GM12878 (cell line): Measurements from ENCODE around the gene SSBP2. TPM values are rescaled to one million over a fixed set of nuclear protein-coding genes. Genes with fewer than 3 reads are reported as not detected.

Experiments used
- ATAC-seq: fragments of 200-7000 bp; cut with Tn5 transposase; 3 replicates; pipeline ENCODE4 v1.9.1; 2020; ENCODE audit warnings: mild to moderate bottlenecking, moderate library complexity
- BruUV-seq: library from RNA; stranded (reverse); fragments of 400-500 nt; replicated peaks from 2 replicates; lab custom pipeline; 2021; lab: Mats Ljungman, UMichigan
- CTCF ChIA-PET: fragments of 300-600 bp; sonication (Branson Sonifier 250); formaldehyde crosslinking; extraction: SDS; loops from one replicate; lab custom pipeline; 2021; ENCODE audit warnings: inconsistent platforms; lab: Yijun Ruan, JAX
- POLR2A ChIA-PET: fragments of 350-600 bp; formaldehyde crosslinking; extraction: SDS; loops from one replicate; lab custom pipeline; 2021; ENCODE audit warnings: inconsistent platforms; lab: Charles Lee
- RAD21 ChIA-PET: fragments of 300-600 bp; sonication (Branson Sonifier 250); formaldehyde crosslinking; loops from one replicate; lab custom pipeline; 2023; ENCODE audit warnings: antibody characterized with exemption; ENCODE audit not compliant: unreplicated experiment; lab: Charles Lee
- SMC1A ChIA-PET: fragments of 300-600 bp; sonication (Branson Sonifier 250); formaldehyde crosslinking; loops from one replicate; lab custom pipeline; 2023; ENCODE audit not compliant: unreplicated experiment, uncharacterized antibody; lab: Charles Lee
- DNase-seq: peaks from one replicate; pipeline ENCODE4 v3.0.0-alpha.2; 2011; ENCODE audit warnings: low read depth, low spot score
- FAIRE-seq: peaks from 3 replicates; lab custom pipeline; 2011; peaks lifted over from hg19 to GRCh38; lab: Jason Lieb, UNC
- H2AFZ ChIP-seq: 2 replicates; pipeline ENCODE4 v1.6.0; 2011; ENCODE audit warnings: low read depth, low read length, control low read depth; ENCODE audit not compliant: control insufficient read depth
- H3K27ac ChIP-seq: 2 replicates; pipeline ENCODE4 v1.5.1; 2011; ENCODE audit warnings: control low read depth; ENCODE audit not compliant: control insufficient read depth, insufficient read depth
- H3K27me3 ChIP-seq, 2 experiments: replicated peaks in 1 of 2; 2 replicates each; pipeline versions ENCODE4 v1.6.0 to v1.6.1; 2011; ENCODE audit warnings: low read length in 1 of 2; ENCODE audit not compliant: control insufficient read depth in 2 of 2, insufficient read depth in 2 of 2
- H3K36me3 ChIP-seq, 2 experiments: 2 replicates each; pipeline ENCODE4 v1.5.1; 2011; ENCODE audit warnings: low read length in 1 of 2; ENCODE audit not compliant: control insufficient read depth in 2 of 2, insufficient read depth in 2 of 2
- H3K4me1 ChIP-seq: 2 replicates; pipeline ENCODE4 v1.6.1; 2011; ENCODE audit warnings: mild to moderate bottlenecking, low read length, moderate library complexity, mixed read lengths; ENCODE audit not compliant: control insufficient read depth, insufficient read depth
- H3K4me2 ChIP-seq: 2 replicates; pipeline ENCODE4 v1.6.0; 2011; ENCODE audit warnings: control low read depth; ENCODE audit not compliant: control insufficient read depth, insufficient read depth
- H3K4me3 ChIP-seq: fragments of 200-600 bp; sonication (generic); 2 replicates; pipeline ENCODE4 v1.5.1; 2016
- H3K79me2 ChIP-seq: 2 replicates; pipeline ENCODE4 v1.6.0; 2011; ENCODE audit warnings: low read length; ENCODE audit not compliant: control insufficient read depth, insufficient read depth
- H3K9ac ChIP-seq: 2 replicates; pipeline ENCODE4 v1.8.0; 2011; ENCODE audit warnings: low read length, control low read depth, mixed read lengths; ENCODE audit not compliant: control insufficient read depth, insufficient read depth
- H3K9me3 ChIP-seq: replicated peaks from 3 replicates; pipeline ENCODE4 v1.5.1; 2011; ENCODE audit warnings: mild to moderate bottlenecking, low read length; ENCODE audit not compliant: control insufficient read depth, insufficient read depth
- H4K20me1 ChIP-seq: 2 replicates; pipeline ENCODE4 v1.6.0; 2011; ENCODE audit not compliant: control insufficient read depth, insufficient read depth
- CEBPZ ChIP-seq: fragments of 150-350 bp; IDR thresholded peaks from 2 replicates; pipeline ENCODE4 v1.6.1; 2016; ENCODE audit warnings: low read depth, low read length
- CHD4 ChIP-seq: fragments of 200-600 bp; sonication (generic); IDR thresholded peaks from 2 replicates; pipeline ENCODE4 v1.6.1; 2016; ENCODE audit warnings: mild to moderate bottlenecking
- EED ChIP-seq: sonication (generic); IDR thresholded peaks from 2 replicates; pipeline ENCODE4 v1.6.1; 2016; ENCODE audit warnings: antibody characterized with exemption, low read depth
- ETV6 ChIP-seq, 2 experiments: fragments of 450-650 bp in 1 of 2; IDR thresholded peaks in 1 of 2; conservative IDR thresholded peaks in 1 of 2; 2 replicates each; pipeline ENCODE4 v1.6.1; 2014; ENCODE audit warnings: antibody characterized with exemption in 1 of 2, borderline replicate concordance in 1 of 2, low read depth in 1 of 2, mild to moderate bottlenecking in 1 of 2, moderate library complexity in 1 of 2
- FOXM1 ChIP-seq: IDR thresholded peaks from 2 replicates; pipeline ENCODE4 v1.6.1; 2012; ENCODE audit warnings: low read depth, mild to moderate bottlenecking, inconsistent platforms, low read length, moderate library complexity
- HDAC6 ChIP-seq: fragments of 200-600 bp; sonication (generic); IDR thresholded peaks from one replicate; pipeline ENCODE4 v1.8.0; 2017; ENCODE audit warnings: antibody characterized with exemption; ENCODE audit not compliant: unreplicated experiment
- HDGF ChIP-seq: fragments of 450-650 bp; IDR thresholded peaks from 2 replicates; pipeline ENCODE4 v1.6.1; 2016; ENCODE audit warnings: antibody characterized with exemption
- IRF4 ChIP-seq: IDR thresholded peaks from 2 replicates; pipeline ENCODE4 v1.6.1; 2011; ENCODE audit warnings: low read depth, low read length
- MTA3 ChIP-seq: IDR thresholded peaks from 2 replicates; pipeline ENCODE4 v1.6.1; 2012; ENCODE audit warnings: low read length, inconsistent platforms, borderline replicate concordance
- PKNOX1 ChIP-seq: fragments of 450-650 bp; IDR thresholded peaks from 2 replicates; pipeline ENCODE4 v1.6.1; 2016; ENCODE audit warnings: mild to moderate bottlenecking
- RAD21 ChIP-seq: IDR thresholded peaks from 2 replicates; pipeline ENCODE4 v1.6.1; 2011; ENCODE audit warnings: mild to moderate bottlenecking, low read depth, low read length, moderate library complexity; ENCODE audit not compliant: insufficient read depth
- RELA ChIP-seq: fragments of 450-650 bp; IDR thresholded peaks from 2 replicates; pipeline ENCODE4 v1.8.0; 2014; ENCODE audit warnings: borderline replicate concordance; ENCODE audit not compliant: partially characterized antibody
- RUNX3 ChIP-seq: IDR thresholded peaks from 2 replicates; pipeline ENCODE4 v1.6.1; 2012; ENCODE audit warnings: low read length, inconsistent platforms
- SMAD5 ChIP-seq: IDR thresholded peaks from 2 replicates; pipeline ENCODE4 v1.6.1; 2016; ENCODE audit warnings: antibody characterized with exemption, low read depth
- YBX1 ChIP-seq: fragments of 450-650 bp; IDR thresholded peaks from 2 replicates; pipeline ENCODE4 v1.6.1; 2016; ENCODE audit warnings: antibody characterized with exemption
- WGBS: methylation state at CpG from one replicate; pipeline ENCODE4 v1.1.6; 2016; ENCODE audit warnings: low lambda C conversion rate; ENCODE audit not compliant: insufficient replicate concordance, insufficient coverage; ENCODE audit errors: missing lambda C conversion rate; 5-methylcytosine and 5-hydroxymethylcytosine counted together
- in situ Hi-C: fragments of 300-500 bp; cut with MboI; formaldehyde crosslinking; loops from 9 replicates; pipeline ENCODE4 v1.14.3; 2018; ENCODE audit warnings: mixed read lengths
- intact Hi-C: fragments of 100-400 bp; cut with micrococcal nuclease; formaldehyde crosslinking; loops from one replicate; pipeline ENCODE4 v1.14.2; 2022; ENCODE audit not compliant: unreplicated experiment
- polyA plus RNA-seq, 11 experiments: library from polyadenylated mRNA; depleted of rRNA in 4 of 11; unstranded in 6 of 11; stranded (reverse) in 5 of 11; fragments of >200 nt; fragmentation: Nextera tagmentation in 4 of 11; fragmentation: Illumina TruSeq in 1 of 11; extraction: Ambion mirVana in 4 of 11; extraction: Trizol in 1 of 11; gene quantifications; 1 replicate in 1 of 11; 2 replicates in 10 of 11; pipeline versions ENCODE4 v1.2.1 to v1.2.3, GENCODE V29; 2011 to 2016; ENCODE audit warnings: inconsistent platforms in 2 of 11, missing spikeins in 2 of 11, low read depth in 1 of 11
- total RNA-seq, 4 experiments: library from RNA; depleted of rRNA in 3 of 4; stranded (reverse); fragments of >200 nt in 3 of 4; fragmentation: Illumina TruSeq in 1 of 4; extraction: Trizol in 1 of 4; gene quantifications; 2 replicates each; pipeline versions ENCODE4 v1.2.1 to v1.2.3, GENCODE V29; 2013 to 2021

The SSBP2 gene
- total and polyA plus RNA-seq, 10 of the 15 experiments (the other 5 are each of a cell fraction or from before 2014, with no cell fraction given): 52.2 to 132 (median 110) TPM

DNA sequence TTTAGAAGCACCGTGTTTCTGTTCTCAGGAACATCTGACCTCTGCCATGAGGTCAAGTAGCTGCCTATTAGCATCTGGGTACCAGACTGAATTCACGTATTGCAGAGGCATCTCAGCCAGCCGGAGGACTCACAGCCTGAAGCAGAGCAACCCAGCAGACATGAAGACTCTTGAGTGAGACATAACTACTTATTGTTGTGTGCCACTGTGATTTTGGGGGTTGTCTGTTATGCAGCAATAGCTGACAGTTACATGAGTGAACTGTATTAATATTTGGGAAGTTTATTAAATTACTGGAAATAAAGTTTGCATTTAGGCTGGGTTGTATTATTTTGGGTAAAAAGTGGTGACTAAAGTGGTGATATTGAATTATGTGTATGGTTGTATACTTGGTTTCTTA, 355.6 kb downstream of the SSBP2 start:
- DNase-seq: no peak
- in situ Hi-C loops: no loop called here
- POLR2A ChIA-PET: no interaction called here
- no peak for FAIRE-seq
- RAD21 ChIA-PET: no interaction called here
- H3K79me2 ChIP-seq: no peaks in the 10 kb centered on the region
- no peak for TF ChIP-seq RELA
- no peak for TF ChIP-seq EED
- TF ChIP-seq CEBPZ: no peak
- no peak for TF ChIP-seq CHD4
- TF ChIP-seq FOXM1: no peak
- TF ChIP-seq RAD21: no peak
- TF ChIP-seq HDAC6: no peak
- TF ChIP-seq RUNX3: no peak
- no peak for TF ChIP-seq MTA3
- TF ChIP-seq YBX1: no peak
- no peak for TF ChIP-seq HDGF
- no peak for TF ChIP-seq PKNOX1
- no peak for TF ChIP-seq ETV6 (conservative IDR thresholded peaks at IDR 0.05 in 1 of 2, IDR thresholded peaks at IDR 0.05 in 1 of 2; ENCODE audit: borderline replicate concordance in 1 of 2, low read depth in 1 of 2)
- TF ChIP-seq SMAD5: no peak
- TF ChIP-seq IRF4: no peak
- TF ChIP-seq, all 136 proteins: peak for 0
- H4K20me1 ChIP-seq: no peaks in the 10 kb centered on the region
- ATAC-seq: no peak
- H3K4me3 ChIP-seq: no peak overlapping the region
- H2AFZ ChIP-seq: no peak overlapping the region
- no peaks in the 10 kb centered on the region for H3K4me1 ChIP-seq
- no peak overlapping the region for H3K27ac ChIP-seq
- BruUV-seq: no TSS peak
- ChIA-PET SMC1A (no interaction called here), CTCF (no interaction called here)
- WGBS: 76% methylated on average over 3 of the region's 3 CpGs
- H3K9me3 ChIP-seq: no peaks in the 10 kb centered on the region; the same call in 2 of the 3 replicates
- no peaks in the 10 kb centered on the region for H3K36me3 ChIP-seq
- peaks cover 2% of the 10 kb centered on the region in 2 experiments; a peak in 3 of 4 replicates for H3K27me3 ChIP-seq
- H3K4me2 ChIP-seq: no peak overlapping the region
- intact Hi-C loops: no loop called here
- H3K9ac ChIP-seq: no peak overlapping the region
